Tibial artery (tissue), 4 donors: Measurements from ENCODE around the gene PLXNA1.

Experiments used
- DNase-seq, 2 donors: peaks; one replicate each; pipeline ENCODE4 v3.0.0-alpha.2; 2019
- H3K27ac ChIP-seq, 2 donors: fragments of 200-600 bp; sonication (generic) in 1 of 2; 1 replicate in 1 of 2; 2 replicates in 1 of 2; pipeline ENCODE4 v1.5.1; 2018 to 2019; ENCODE audit warnings: mild to moderate bottlenecking in 1 of 2
- H3K27me3 ChIP-seq, 2 donors: fragments of 200-600 bp; sonication (generic) in 1 of 2; one replicate each; pipeline versions ENCODE4 v1.5.1 to v1.6.0; 2016 to 2019
- H3K36me3 ChIP-seq, 3 donors: fragments of 200-600 bp; sonication (generic) in 2 of 3; one replicate each; pipeline ENCODE4 v1.5.1; 2016 to 2019; ENCODE audit warnings: mild to moderate bottlenecking in 2 of 3
- H3K4me1 ChIP-seq, 4 donors: fragments of 200-600 bp; sonication (generic) in 2 of 4; 1 replicate in 3 of 4; 2 replicates in 1 of 4; pipeline ENCODE4 v1.5.1; 2016 to 2019
- H3K4me3 ChIP-seq, 2 donors: fragments of 200-600 bp; sonication (generic) in 1 of 2; 1 replicate in 1 of 2; 2 replicates in 1 of 2; pipeline ENCODE4 v1.5.1; 2018 to 2019; ENCODE audit warnings: mild to moderate bottlenecking in 2 of 2
- H3K9me3 ChIP-seq, 3 donors: fragments of 200-600 bp; sonication (generic) in 1 of 3; one replicate each; pipeline ENCODE4 v1.5.1; 2016 to 2019
- intact Hi-C: fragments of 100-400 bp; cut with DNase I; formaldehyde crosslinking; loops from one replicate; pipeline ENCODE4 v1.15.0; 2023; ENCODE audit warnings: low total_unique reads
- TF ChIP-seq, protein P1 (sequence below), 2 experiments: fragments of 200-600 bp in 1 of 2; fragments of 450-650 bp in 1 of 2; IDR thresholded peaks; one replicate each; pipeline ENCODE4 v1.5.1; 2017 to 2019; ENCODE audit warnings: antibody characterized with exemption in 2 of 2, mild to moderate bottlenecking in 1 of 2, moderate library complexity in 1 of 2

The PLXNA1 gene

DNA sequence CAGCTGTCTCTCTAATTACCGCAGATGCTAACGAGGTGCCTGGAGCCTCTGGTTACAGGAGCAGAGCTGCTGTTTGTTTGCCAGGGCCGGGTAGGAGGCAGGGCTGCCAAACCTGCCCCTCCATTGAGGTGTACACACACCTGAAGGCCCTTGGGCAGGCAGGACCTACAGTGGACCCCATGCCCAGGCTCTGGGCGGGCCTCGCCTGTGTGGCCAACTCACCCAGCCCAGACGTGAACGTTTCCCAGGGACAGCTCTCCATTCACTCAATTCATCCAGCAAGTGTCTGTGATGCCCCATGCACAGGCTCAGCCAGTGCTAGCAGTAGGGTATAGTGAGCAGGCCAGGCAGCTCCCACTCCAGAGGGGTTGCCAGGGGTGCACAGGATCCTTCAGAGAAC lies 43.7 kb downstream of the PLXNA1 start:
- Histone ChIP-seq H3K36me3 (peaks cover 35 to 97% (median 67%) of the 10 kb centered on the region in 3 donors), H3K9me3 (no peaks in the 10 kb centered on the region), H3K4me3 (no peak overlapping the region), H3K27ac (no peak overlapping the region), H3K27me3 (no peaks in the 10 kb centered on the region), H3K4me1 (no peaks in the 10 kb centered on the region)
- intact Hi-C loops: no loop called here
- DNase-seq: no peak
- TF ChIP-seq, protein P1, sequence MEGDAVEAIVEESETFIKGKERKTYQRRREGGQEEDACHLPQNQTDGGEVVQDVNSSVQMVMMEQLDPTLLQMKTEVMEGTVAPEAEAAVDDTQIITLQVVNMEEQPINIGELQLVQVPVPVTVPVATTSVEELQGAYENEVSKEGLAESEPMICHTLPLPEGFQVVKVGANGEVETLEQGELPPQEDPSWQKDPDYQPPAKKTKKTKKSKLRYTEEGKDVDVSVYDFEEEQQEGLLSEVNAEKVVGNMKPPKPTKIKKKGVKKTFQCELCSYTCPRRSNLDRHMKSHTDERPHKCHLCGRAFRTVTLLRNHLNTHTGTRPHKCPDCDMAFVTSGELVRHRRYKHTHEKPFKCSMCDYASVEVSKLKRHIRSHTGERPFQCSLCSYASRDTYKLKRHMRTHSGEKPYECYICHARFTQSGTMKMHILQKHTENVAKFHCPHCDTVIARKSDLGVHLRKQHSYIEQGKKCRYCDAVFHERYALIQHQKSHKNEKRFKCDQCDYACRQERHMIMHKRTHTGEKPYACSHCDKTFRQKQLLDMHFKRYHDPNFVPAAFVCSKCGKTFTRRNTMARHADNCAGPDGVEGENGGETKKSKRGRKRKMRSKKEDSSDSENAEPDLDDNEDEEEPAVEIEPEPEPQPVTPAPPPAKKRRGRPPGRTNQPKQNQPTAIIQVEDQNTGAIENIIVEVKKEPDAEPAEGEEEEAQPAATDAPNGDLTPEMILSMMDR (IDR thresholded peaks at IDR 0.05): no peak

- no peaks in the 10 kb centered on the region for H3K9me3 ChIP-seq
- no peak for DNase-seq
- no peak overlapping the region for H3K27ac ChIP-seq
- intact Hi-C loops: no loop called here
- TF ChIP-seq, protein P1 (IDR thresholded peaks at IDR 0.05): no peak
- H3K36me3 ChIP-seq: peaks cover 30 to 97% (median 67%) of the 10 kb centered on the region in 3 donors
- no peak overlapping the region for H3K4me3 ChIP-seq
- no peaks in the 10 kb centered on the region for H3K4me1 ChIP-seq
- no peaks in the 10 kb centered on the region for H3K27me3 ChIP-seq
Observed at GRCh38 chr3:127027061-127027735, 44.3 kb downstream of the PLXNA1 start.

- H3K4me1 ChIP-seq: no peaks in the 10 kb centered on the region
- H3K4me3 ChIP-seq: no peak overlapping the region
- H3K36me3 ChIP-seq: peaks cover 34 to 97% (median 67%) of the 10 kb centered on the region in 3 donors
- H3K9me3 ChIP-seq: no peaks in the 10 kb centered on the region
- DNase-seq: no peak
- no peak overlapping the region for H3K27ac ChIP-seq
- no peaks in the 10 kb centered on the region for H3K27me3 ChIP-seq
- TF ChIP-seq, protein P1 (IDR thresholded peaks at IDR 0.05): no peak
- intact Hi-C loops: no loop called here
Observed at GRCh38 chr3:127027811-127028548, 45.1 kb downstream of the PLXNA1 start.

GRCh38 chr3:127028781-127029657 lies 46.1 kb downstream of the PLXNA1 start:
- Histone ChIP-seq H3K4me1 (no peaks in the 10 kb centered on the region), H3K9me3 (no peaks in the 10 kb centered on the region), H3K27me3 (no peaks in the 10 kb centered on the region), H3K27ac (no peak overlapping the region), H3K4me3 (no peak overlapping the region), H3K36me3 (peaks cover 39 to 97% (median 67%) of the 10 kb centered on the region in 3 donors)
- DNase-seq: no peak
- intact Hi-C loops: no loop called here
- TF ChIP-seq, protein P1 (IDR thresholded peaks at IDR 0.05): no peak

- H3K36me3 ChIP-seq: peaks cover 39 to 97% (median 73%) of the 10 kb centered on the region in 3 donors
- no peak for DNase-seq
Observed at GRCh38 chr3:127029658-127030507, 47.0 kb downstream of the PLXNA1 start.

More at GRCh38 chr3:127029658-127030507, 47.0 kb downstream of the PLXNA1 start:
- TF ChIP-seq, protein P1 (IDR thresholded peaks at IDR 0.05): no peak
- H3K4me3 ChIP-seq: no peak overlapping the region
- no peaks in the 10 kb centered on the region for H3K27me3 ChIP-seq
- no peak overlapping the region for H3K27ac ChIP-seq
- H3K4me1 ChIP-seq: peaks cover 0 to under 1% (median 0%) of the 10 kb centered on the region in 4 donors
- no peaks in the 10 kb centered on the region for H3K9me3 ChIP-seq
- intact Hi-C loops: no loop called here
